ENCODE data around the gene AVP. TPM values are rescaled to one million over a fixed set of nuclear protein-coding genes. Genes with fewer than 3 reads are reported as not detected.
A peak's percentile ranks its signal among the peaks of the same experiment; 100 is the strongest.

Gene AVP
- total RNA-seq, 1 donor from 2014 or later = not detected

DNA sequence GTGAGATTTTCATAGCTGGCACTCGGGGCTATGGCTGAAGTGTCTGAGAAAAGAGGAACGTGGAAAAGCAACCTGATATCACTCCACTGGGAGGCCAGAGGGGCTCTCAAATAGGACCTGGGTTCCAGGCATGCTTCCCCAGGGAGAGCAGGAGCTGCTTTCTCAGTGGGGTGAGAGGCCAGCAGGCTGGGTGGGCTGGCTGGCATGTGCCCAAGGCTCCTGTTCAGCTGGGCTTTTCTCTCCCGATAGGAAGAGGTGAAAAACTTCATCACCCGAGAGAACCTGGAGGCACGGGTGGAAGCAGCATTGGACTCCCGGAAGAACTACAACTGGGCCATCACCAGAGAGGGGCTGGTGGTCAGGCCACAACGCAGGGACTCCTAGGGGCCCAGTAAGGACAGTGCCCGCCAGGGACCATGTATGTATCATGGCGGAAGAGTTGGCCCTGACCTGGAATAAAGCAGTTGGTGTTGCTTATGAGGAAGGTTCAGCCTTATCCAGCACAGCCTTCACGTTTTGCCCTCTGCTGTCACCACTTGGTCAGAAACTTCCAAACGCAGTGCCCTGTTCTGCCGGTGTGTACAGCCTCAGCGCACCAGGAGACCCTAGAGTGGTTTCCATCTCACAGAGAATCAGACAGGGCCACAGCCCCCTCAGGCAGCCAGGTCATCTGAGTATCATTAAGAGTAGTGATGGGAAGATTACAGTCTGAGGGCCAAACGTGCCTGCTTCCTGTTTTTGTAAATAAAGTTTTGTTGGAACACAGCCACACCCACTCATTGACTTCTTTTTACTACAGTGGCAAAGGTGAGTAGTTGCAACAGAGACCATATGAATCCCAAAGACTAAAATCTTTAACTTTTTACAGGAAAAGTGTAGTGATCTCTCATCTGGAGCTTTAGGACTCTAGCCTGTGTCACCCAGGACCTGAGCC lies 36.8 kb downstream of the AVP start:
- no peak for DNase-seq

DNA sequence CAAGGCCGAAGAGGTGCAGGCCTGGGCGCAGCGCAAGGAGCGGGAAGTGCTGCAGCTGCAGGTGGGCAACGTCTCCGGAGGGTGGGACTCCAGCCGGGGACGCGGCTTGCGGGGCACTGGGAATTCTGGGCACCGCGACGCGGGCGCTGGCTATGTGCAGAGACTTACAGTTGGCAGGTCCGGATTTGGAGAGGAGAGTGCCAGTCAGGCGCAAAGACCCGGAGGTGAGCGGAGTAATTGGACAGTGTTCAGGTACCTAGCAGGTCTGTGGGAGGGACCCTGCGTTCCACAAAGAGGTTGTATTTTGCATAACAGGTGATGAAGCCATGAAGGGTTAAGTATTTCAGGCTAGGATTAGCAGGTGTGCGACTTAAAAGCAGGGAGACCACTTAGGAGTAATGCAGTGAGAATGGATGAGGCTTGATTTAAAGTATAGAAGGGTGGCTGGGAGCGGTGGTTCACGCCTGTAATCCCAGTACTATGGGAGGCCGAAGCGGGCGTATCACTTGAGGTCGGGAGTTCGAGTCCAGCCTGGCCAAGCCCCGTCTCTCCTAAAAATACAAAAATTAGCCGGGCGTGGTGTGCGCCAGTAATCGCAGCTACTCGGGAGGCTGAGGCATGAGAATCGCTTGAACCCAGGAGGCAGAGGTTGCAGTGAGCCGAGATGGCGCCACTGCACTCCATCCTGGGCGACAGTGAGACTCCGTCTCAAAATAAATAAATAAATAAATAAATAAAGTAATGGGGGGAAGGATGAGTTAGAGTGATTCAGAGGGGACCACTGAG lies 37.7 kb downstream of the AVP start:
- DNase-seq = no peak

GRCh38 chr20:3045816-3046676 lies 38.5 kb downstream of the AVP start, which contains the start of gene MRPS26:
MRPS26 (plus strand) TSS chr20:3046052; CDS start chr20:3046069, 17 bp downstream.
- DNase-seq = peak; percentile 89

DNA sequence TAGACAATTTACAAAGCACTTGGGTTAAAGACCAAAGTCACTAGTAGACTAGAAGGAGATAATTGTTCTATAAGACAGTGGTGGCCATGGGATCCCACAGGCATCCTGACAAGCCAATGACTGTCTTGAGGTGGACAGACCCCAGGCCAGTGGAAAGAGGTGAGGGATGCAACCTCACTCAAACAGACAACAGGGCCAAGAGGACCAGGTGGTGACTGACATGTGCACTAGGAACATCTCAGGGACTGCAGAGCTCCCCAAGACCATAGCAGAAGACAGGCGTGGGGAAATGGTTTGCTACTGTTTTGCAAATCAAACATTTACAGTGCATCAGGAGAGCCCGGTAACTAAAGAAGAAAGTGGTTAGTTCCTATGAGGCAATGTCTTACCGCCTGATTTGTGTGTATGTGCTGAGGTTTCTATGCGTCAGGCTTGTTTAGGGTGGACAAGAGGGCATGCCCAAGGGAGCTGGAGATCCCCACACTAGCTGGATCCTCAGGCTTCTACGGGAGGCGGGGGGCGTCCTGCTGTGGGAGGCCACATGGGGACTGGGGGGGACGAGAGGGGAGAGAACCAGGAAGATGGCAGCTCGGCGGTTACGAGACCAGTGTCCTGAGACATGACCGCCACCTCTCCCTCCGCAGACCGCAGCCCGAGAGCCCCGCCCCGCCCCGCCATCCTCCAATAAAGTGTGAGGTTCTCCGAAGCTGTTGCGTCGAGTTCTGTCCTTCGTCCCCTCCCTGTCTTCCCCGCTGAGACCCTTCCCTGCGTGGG lies 39.3 kb downstream of the AVP start:
- no peak for DNase-seq

- DNase-seq = no peak
Observed at GRCh38 chr20:3044336-3044965, 40.1 kb downstream of the AVP start.

DNA sequence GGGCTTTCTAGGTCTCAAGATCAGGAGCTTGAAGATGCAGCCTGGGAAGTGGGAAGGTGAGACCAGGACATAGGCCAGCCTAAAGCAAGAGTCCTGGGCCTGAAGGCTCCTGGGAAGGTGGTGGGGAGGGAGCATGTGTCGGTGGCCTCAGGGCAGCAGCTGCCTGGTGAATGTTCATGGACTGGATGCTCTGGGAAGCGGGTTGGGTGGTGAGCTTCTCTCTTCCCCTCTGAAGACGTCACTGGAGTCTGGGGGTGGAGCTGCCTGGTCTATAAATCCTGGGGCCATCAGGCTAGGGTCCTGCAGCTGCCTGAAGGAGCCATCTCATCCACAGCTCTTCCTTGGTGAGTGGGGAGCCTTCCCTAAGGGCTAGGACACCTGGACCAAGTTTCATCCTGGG lies 41.2 kb downstream of the AVP start, which contains the start of gene GNRH2:
GNRH2 (plus strand) TSS at position 301 of the 400 bp plus-strand sequence. CDS start 793 bp downstream, outside the sequence.
- no peak for DNase-seq

GRCh38 chr20:3042625-3043024 lies 41.9 kb downstream of the AVP start:
- no peak for DNase-seq

DNA sequence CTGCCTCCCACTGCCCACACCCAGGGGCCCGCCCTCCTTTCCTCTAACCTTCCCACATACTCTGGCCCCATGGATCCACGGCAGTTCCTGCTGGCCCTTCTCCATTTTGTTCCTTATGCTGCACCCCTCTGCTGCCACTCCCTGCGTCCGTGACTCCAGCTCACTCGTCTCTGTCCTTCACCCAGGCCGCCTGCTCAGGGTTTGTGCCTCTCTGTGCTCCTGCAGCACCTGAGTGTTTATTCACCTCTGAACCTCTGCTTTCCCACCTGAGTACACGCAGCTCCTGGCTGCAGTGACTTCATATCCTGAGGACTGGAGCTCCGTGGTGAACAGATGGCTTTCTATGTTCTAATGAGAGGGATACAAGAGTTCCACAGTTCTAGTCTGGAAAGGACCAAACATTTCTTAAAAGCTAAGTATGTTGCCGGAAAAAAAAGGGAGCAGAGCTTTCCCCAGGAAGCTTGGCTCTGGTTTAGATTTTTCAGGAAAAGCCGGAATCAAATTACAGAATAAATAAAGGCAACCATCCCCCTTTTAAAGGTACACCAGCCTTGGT lies 42.6 kb downstream of the AVP start:
- peak; percentile 36 for DNase-seq

DNA sequence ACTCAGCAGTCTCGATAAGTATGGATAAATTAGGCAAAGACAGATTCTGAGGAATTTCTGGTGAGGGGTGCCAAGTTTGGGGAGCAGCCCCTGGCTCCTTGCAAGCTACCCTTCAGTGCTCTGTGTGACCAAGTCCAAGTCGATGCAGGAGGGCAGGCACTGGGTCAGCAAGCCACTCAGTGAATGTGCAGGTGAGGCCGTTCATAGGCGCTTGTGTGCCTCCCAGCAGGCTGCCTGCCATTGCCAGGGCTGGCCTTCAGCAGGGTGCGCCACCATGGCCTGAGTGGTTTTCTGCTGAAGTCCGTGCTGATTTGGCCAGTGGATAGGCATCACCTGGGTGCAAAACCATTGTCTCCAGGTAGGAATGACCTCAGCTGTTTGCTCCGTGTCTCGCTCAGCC lies 44.4 kb downstream of the AVP start:
- DNase-seq = no peak

DNA sequence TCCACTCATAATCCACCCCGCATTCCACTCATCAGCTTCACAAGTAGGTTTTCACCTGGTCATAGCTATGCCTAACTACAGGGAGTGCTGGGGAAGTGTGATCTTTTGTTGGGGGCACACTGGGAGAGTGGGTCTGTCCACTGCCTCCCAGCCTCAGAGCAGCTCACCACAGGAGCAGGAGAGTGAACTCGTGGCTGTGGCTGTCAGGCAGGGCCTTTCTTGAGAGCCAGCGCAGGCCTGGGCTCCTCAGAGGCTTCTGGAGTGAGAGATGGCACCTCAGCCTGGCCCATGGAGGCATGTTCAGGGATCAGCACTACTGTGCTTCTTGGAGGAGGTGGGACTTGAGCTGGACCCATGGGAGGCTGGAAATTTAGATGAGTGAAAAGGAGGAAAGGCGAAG lies 45.1 kb downstream of the AVP start:
- DNase-seq = no peak

DNA sequence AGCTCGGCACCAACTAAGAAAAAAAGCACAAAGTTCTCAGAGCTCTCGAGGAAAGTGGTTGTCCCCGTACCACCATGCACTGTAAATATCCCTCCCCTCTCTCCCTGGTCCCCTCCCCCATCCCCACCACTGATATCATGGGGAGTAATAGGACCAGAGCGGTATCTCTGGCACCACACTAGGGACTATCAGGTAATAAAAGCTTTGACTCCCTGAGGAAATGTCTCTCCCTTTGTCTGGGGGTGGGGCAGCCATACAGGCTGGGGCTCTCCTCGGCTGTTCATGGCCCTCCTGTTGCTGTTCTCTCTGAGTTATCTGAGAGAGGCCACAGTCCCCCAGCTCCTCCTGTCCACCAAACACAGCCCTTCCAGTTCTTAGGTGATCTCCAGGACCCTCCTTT lies 46.1 kb downstream of the AVP start:
- DNase-seq = no peak

GRCh38 chr20:3037654-3038053 lies 46.9 kb downstream of the AVP start:
- DNase-seq = no peak

DNA sequence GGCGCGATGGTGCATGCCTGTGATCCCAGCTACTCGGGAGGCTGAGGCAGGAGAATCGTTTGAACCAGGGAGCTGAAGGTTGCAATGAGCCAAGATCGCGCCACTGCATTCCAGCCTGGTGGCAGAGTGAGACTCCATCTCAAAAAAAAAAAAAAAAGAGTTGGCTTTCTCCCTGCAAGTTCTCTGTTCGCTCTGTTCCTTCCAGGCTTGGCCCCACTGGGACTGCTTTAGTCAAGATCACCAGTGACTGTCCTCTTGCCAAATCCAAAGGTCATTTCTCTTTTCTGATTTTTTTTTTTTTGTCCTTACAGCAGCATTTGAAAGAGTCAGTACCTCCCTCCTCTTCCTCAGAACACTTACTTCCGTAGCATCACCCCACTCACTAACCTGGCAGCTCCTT lies 51.9 kb downstream of the AVP start:
- DNase-seq = no peak

Other genes starting within 250 kb of the AVP start
- 19.8 and 42.2 TPM in 2 replicates for gene PCED1A, start 244.1 kb downstream of the AVP start, total RNA-seq
- 51.6 and 52.4 TPM in 2 replicates for gene VPS16, start 244.0 kb downstream of the AVP start, total RNA-seq
- gene PTPRA, start 211.2 kb downstream of the AVP start, total RNA-seq = 27.9 and 37.1 TPM in 2 replicates
- gene GNRH2, start 41.1 kb downstream of the AVP start, total RNA-seq = not detected in 2 replicates
- gene MRPS26, start 38.7 kb downstream of the AVP start, total RNA-seq = 34.5 and 37.6 TPM in 2 replicates
- not detected in 2 replicates for gene OXT, start 13.1 kb downstream of the AVP start, total RNA-seq
- gene FASTKD5, start 75.1 kb upstream of the AVP start, total RNA-seq = 20.4 and 23.7 TPM in 2 replicates
- gene UBOX5, start 75.1 kb upstream of the AVP start, total RNA-seq = 2.7 and 3.8 TPM in 2 replicates
- gene LZTS3, start 88.8 kb upstream of the AVP start, total RNA-seq = 6.1 and 8.2 TPM in 2 replicates
- 41.0 and 53.1 TPM in 2 replicates for gene DDRGK1, start 120.0 kb upstream of the AVP start, total RNA-seq
- gene ITPA, start 124.8 kb upstream of the AVP start, total RNA-seq = 33.6 and 36.6 TPM in 2 replicates
- gene SLC4A11, start 154.5 kb upstream of the AVP start, total RNA-seq = 7.5 and 14.9 TPM in 2 replicates